Bronchial epithelial cell (primary cell): Measurements from ENCODE around the gene PIEZO1. TPM values are rescaled to one million over a fixed set of nuclear protein-coding genes. Genes with fewer than 3 reads are reported as not detected.
"Not testable (repeated sequence)": the region's sequence is repeated elsewhere in the genome, so short reads cannot be mapped to it uniquely, and the experiment has no call there.

Experiments
- DNase-seq: peaks from one replicate; pipeline ENCODE4 v3.0.0-alpha.2; 2010; ENCODE audit warnings: low read depth
- FAIRE-seq: peaks from 2 replicates; lab custom pipeline; 2011; peaks lifted over from hg19 to GRCh38; lab: Jason Lieb, UNC
- H3K27me3 ChIP-seq: 2 replicates; pipeline ENCODE4 v1.5.1; 2011; ENCODE audit warnings: low read length; ENCODE audit not compliant: control insufficient read depth, insufficient read depth
- H3K36me3 ChIP-seq: 2 replicates; pipeline ENCODE4 v1.5.1; 2011; ENCODE audit warnings: low read length; ENCODE audit not compliant: control insufficient read depth, insufficient read depth
- H3K4me3 ChIP-seq: 2 replicates; pipeline ENCODE4 v1.5.1; 2011; ENCODE audit warnings: mild to moderate bottlenecking, low read depth, low read length, control low read depth
- total RNA-seq: library from RNA; depleted of rRNA; stranded (reverse); fragments of >200 nt; gene quantifications from 2 replicates; pipeline ENCODE4 v1.2.1, GENCODE V29; 2014
- TF ChIP-seq, protein P1 (sequence below): IDR thresholded peaks from 2 replicates; pipeline ENCODE4 v1.5.1; 2011; ENCODE audit warnings: mild to moderate bottlenecking, moderate library complexity, low read length, control low read depth, inconsistent platforms; ENCODE audit not compliant: insufficient read depth, severe bottlenecking

PIEZO1 gene
- total RNA-seq, 1 donor from 2014 or later = 98.2 TPM

DNA sequence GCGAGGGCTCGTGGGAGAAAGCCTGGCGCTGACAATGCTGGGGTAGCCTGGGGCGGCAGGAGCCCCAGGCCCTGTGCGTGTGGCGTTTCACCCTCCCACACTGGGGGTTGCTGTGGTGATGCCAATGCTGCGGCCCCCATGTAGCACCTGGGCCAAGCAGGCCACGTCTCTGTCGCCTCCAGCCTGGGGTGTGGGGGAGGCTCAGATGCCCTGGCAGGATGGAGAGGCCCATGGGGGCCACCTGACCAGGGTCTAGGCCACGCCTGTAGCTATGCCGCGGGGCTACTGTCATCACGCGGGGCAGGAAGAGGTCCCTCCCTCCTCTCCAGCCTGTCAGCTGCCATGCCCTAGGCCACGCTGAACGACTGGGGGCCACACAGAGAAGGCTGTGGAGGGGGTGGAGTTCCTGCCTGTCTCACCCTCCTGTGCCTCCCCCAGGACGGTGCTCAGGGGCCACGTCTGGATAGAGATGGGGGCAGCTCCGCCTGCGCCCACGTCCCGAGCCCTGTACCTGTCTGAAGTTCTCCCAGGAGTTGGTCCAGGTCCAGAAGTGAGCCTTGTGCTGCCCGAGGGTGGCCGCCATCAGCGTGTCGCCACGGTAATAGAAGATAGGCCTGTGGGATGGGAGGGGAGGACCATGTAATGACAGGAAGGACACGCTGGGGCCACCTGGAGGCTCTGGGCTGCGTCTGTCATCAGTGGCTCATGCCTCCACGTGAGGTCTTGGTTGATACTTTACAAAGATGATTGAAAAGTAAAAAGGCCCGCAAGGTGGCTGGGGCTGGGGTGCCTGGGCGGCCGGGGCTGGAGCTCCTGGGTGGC is 39.4 kb upstream of the PIEZO1 start:
- Histone ChIP-seq H3K27me3 (no peaks in the 10 kb centered on the region), H3K36me3 (peaks cover 11% of the 10 kb centered on the region), H3K4me3 (no peak overlapping the region)
- FAIRE-seq (no peak), DNase-seq (no peak)
- TF ChIP-seq, protein P1, sequence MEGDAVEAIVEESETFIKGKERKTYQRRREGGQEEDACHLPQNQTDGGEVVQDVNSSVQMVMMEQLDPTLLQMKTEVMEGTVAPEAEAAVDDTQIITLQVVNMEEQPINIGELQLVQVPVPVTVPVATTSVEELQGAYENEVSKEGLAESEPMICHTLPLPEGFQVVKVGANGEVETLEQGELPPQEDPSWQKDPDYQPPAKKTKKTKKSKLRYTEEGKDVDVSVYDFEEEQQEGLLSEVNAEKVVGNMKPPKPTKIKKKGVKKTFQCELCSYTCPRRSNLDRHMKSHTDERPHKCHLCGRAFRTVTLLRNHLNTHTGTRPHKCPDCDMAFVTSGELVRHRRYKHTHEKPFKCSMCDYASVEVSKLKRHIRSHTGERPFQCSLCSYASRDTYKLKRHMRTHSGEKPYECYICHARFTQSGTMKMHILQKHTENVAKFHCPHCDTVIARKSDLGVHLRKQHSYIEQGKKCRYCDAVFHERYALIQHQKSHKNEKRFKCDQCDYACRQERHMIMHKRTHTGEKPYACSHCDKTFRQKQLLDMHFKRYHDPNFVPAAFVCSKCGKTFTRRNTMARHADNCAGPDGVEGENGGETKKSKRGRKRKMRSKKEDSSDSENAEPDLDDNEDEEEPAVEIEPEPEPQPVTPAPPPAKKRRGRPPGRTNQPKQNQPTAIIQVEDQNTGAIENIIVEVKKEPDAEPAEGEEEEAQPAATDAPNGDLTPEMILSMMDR = no peak

DNA sequence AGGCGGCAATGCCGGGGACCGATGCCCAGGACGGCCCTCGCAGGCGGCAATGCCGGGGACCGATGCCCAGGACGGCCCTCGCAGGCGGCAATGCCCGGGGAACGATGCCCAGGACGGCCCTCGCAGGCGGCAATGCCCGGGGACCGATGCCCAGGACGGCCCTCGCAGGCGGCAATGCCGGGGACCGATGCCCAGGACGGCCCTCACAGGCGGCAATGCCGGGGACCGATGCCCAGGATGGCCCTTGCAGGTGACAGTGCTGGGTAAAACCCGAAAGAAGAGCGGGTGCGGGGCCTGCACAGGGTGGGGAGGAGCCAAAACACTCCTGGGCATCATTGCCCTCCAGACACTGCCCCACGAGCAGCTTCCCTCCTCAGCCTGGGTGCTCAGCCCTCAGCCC is 38.6 kb upstream of the PIEZO1 start:
- FAIRE-seq, H3K4me3 ChIP-seq, H3K27me3 ChIP-seq, DNase-seq: not testable (repeated sequence)
- peaks cover 10% of the 10 kb centered on the region for H3K36me3 ChIP-seq

DNA sequence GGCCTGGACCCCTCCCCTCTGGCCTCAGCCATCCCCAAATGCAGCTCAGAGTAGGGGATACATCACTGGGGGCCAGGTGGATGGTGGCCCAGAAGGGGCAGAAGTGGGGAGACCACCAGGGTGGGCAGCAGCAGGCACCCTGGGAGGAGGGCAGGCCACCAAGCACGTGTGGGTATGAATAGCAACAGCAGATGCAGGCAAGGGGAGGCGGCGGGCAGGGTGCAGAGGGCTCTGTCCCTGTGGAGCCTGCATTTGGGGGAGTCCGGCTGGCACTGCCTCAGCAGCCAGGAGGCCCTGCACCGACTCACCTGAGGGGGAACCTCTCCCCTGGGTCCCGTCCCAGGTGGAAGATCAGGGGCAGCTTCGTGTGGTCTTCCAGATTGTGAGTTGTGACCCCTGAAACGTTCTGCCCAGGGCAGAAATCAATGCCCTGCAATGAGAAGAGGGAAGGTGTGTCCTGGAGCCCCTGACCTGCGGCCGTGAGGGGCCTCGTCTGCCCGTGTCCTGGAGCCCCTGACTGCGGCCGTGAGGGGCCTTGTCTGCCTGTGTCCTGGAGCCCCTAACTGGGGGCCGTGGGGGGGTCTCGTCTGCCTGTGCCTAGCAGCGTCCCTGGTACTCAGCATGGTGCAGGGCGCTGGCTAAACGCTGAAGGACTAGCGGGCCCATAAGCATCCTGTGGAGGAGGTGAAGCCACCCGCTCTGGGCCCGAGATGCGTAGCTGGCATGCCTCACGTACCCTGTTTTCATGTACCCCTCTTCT is 37.4 kb upstream of the PIEZO1 start:
- Histone ChIP-seq H3K27me3 (no peaks in the 10 kb centered on the region), H3K36me3 (peaks cover 10% of the 10 kb centered on the region), H3K4me3 (no peak overlapping the region)
- TF ChIP-seq, protein P1 = no peak
- DNase-seq (no peak), FAIRE-seq (no peak)

DNA sequence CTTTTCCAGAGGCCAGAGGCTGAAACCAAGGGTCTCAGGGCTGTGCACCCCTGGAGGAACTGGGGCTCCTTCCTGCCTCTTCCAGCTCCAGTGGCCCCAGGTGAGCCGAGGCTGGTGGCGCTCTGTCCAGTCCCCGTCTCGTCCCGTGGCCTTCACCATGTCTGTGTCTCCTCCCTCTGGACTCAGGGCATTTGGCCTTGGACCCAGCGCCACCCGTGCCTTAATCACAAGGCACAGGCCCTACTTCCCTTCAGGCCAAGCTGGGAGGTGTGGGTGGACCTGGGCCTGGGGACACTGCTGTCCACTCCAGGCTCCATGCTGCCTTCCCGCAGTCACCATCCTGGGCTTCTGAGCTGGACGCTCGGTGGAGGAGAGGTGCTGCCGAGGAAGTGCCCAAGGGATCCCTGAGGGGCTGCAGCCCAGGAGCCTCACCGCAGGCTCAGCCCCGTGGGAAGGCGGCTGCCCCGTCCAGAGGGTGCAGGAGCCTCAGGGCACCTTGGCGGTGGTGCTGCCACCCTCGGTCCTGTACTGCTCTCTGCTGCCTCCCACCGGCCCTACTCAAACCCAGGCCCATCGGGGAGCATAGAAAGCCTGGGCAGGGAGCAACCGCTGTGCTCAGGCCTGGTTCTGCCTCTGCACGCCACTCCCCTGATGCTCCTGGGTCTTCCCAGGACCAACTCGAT is 36.3 kb upstream of the PIEZO1 start:
- FAIRE-seq = no peak
- TF ChIP-seq, protein P1 = no peak
- no peaks in the 10 kb centered on the region for H3K27me3 ChIP-seq
- H3K36me3 ChIP-seq = peaks cover 12% of the 10 kb centered on the region
- no peak overlapping the region for H3K4me3 ChIP-seq
- no peak for DNase-seq

DNA sequence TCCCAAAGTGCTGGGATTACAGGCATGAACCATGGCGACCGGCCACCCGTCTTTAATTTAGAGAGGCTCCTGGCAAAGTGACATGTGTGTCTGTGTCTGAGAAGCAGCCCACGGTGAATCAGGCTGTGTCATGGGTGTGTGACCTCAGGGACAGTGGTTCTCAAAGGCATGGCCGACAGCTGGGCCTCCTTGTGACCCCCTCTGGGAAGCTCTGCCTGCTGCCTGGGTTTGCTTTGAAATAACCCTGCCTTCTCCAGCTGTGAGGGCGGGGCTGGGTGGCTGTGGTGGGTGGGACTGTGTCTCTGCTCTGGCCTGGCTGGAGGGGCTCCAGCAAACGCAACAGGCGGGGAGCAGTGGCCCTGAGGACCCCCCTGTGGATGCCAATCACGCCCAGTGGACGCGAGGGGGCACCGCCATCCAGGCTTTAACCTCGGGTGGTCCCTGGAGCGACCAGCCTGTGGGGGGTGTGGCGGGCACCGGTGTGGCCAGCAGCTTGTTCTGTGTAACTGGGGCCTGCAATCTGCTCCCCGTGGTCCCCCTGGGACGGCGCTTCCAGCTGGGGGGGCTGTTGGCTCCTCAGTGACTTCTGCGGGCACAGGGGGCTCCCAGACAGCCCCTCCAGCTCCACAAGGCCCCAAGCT is 35.5 kb upstream of the PIEZO1 start:
- DNase-seq (no peak), FAIRE-seq (no peak)
- Histone ChIP-seq H3K27me3 (no peaks in the 10 kb centered on the region), H3K4me3 (no peak overlapping the region), H3K36me3 (peaks cover 12% of the 10 kb centered on the region)
- TF ChIP-seq, protein P1 = no peak
